Measurements from ENCODE around the gene SIT1. TPM values are rescaled to one million over a fixed set of nuclear protein-coding genes. Genes with fewer than 3 reads are reported as not detected.

The SIT1 gene
- total RNA-seq, 1 experiment from 2014 or later = not detected

DNA sequence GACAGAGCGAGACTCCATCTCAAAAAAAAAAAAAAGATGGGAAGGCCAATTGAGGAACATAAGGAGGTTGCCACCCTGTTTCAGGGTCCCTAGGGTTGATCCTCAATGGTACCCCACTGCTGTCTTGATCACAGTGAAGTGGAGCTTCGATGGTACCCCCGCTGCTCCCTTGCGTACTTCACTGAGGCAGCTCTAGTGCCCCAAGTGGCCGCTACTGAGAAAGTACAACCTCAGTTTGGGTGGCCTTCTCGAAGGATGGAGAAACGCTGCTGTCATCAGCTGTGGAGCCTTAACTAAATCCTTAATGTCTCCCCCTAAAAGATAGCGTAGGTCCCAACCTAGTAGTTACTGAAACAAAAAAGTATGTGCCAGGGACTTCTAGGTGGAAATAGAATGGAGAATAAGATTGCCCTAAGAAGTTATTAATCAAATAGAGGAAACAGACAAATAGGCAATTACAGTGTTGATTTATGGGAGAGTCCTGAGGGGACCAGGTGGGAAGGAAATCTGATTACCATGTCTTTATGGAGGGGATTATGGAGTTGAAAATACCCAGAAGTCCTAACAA, 39.4 kb downstream of the SIT1 start:
- CTCF ChIA-PET = interaction anchor here (0.7 to 1.3 kb wide), 3 partner anchors 34 to 501 kb away, joined by 3 to 6 read pairs (median 4); no protein-coding TSS in a partner anchor
- intact Hi-C loops (cut with micrococcal nuclease; ENCODE audit: unreplicated experiment) = no loop called here
- Mint-ChIP-seq H3K9me3 (ENCODE audit: low read depth, unreplicated experiment) (no peaks in the 10 kb centered on the region), H3K36me3 (ENCODE audit: insufficient read depth, unreplicated experiment) (no peaks in the 10 kb centered on the region), H3K4me3 (ENCODE audit: low read depth, unreplicated experiment) (no peak overlapping the region), H3K27ac (ENCODE audit: unreplicated experiment) (no peak overlapping the region), H3K27me3 (ENCODE audit: unreplicated experiment) (peaks cover 36% of the 10 kb centered on the region), H3K4me1 (ENCODE audit: low read depth, unreplicated experiment) (no peaks in the 10 kb centered on the region)
- TF ChIP-seq CTCF (IDR thresholded peaks at IDR 0.05; ENCODE audit: unreplicated experiment) = peak; percentile 41
- BruUV-seq (replicated peaks) = no TSS peak
- peak; percentile 24 for DNase-seq

- CTCF ChIA-PET = no interaction called here
- BruUV-seq (replicated peaks) = no TSS peak
- DNase-seq = no peak
- H3K27me3 Mint-ChIP-seq (ENCODE audit: unreplicated experiment) = peaks cover 21% of the 10 kb centered on the region
- peaks cover 7% of the 10 kb centered on the region for H3K36me3 Mint-ChIP-seq (ENCODE audit: insufficient read depth, unreplicated experiment)
- no peak overlapping the region for H3K27ac Mint-ChIP-seq (ENCODE audit: unreplicated experiment)
- no peak for TF ChIP-seq CTCF (IDR thresholded peaks at IDR 0.05; ENCODE audit: unreplicated experiment)
- H3K4me3 Mint-ChIP-seq (ENCODE audit: low read depth, unreplicated experiment) = no peak overlapping the region
- no peaks in the 10 kb centered on the region for H3K9me3 Mint-ChIP-seq (ENCODE audit: low read depth, unreplicated experiment)
- no peaks in the 10 kb centered on the region for H3K4me1 Mint-ChIP-seq (ENCODE audit: low read depth, unreplicated experiment)
- intact Hi-C loops (cut with micrococcal nuclease; ENCODE audit: unreplicated experiment) = no loop called here
These were observed 40.9 kb downstream of the SIT1 start for GRCh38 chr9:35609820-35610163.

GRCh38 chr9:35609001-35609819, 41.5 kb downstream of the SIT1 start:
- CTCF ChIA-PET = no interaction called here
- BruUV-seq (replicated peaks) = TSS peak; percentile 12
- Mint-ChIP-seq H3K4me3 (ENCODE audit: low read depth, unreplicated experiment) (no peak overlapping the region), H3K36me3 (ENCODE audit: insufficient read depth, unreplicated experiment) (peaks cover 12% of the 10 kb centered on the region), H3K27ac (ENCODE audit: unreplicated experiment) (no peak overlapping the region), H3K4me1 (ENCODE audit: low read depth, unreplicated experiment) (peaks cover 4% of the 10 kb centered on the region), H3K27me3 (ENCODE audit: unreplicated experiment) (peaks cover 15% of the 10 kb centered on the region), H3K9me3 (ENCODE audit: low read depth, unreplicated experiment) (no peaks in the 10 kb centered on the region)
- intact Hi-C loops (cut with micrococcal nuclease; ENCODE audit: unreplicated experiment) = no loop called here
- TF ChIP-seq CTCF (IDR thresholded peaks at IDR 0.05; ENCODE audit: unreplicated experiment) = no peak
- no peak for DNase-seq

DNA sequence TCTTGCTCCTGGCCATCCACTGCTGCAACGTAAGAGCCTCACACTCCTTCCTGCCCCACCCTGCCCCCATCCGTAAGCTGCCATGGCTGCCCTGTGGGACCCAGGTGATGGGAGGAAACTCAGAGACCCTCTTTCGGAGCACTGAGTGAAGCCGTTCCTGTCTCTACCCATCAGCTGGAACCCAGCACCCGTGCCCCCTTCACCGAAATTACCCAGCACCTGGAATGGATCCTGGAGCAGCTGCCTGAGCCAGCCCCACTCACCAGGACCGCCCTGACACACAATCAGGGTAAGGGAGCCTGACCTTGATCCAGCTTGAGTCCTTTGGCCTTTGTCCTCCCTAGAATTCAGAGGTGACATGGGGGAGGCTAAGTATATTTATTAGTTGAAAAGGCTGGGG, 42.5 kb downstream of the SIT1 start:
- intact Hi-C loops (cut with micrococcal nuclease; ENCODE audit: unreplicated experiment) = no loop called here
- H3K4me3 Mint-ChIP-seq (ENCODE audit: low read depth, unreplicated experiment) = no peak overlapping the region
- no peak for TF ChIP-seq CTCF (IDR thresholded peaks at IDR 0.05; ENCODE audit: unreplicated experiment)
- no peak overlapping the region for H3K27ac Mint-ChIP-seq (ENCODE audit: unreplicated experiment)
- no peaks in the 10 kb centered on the region for H3K9me3 Mint-ChIP-seq (ENCODE audit: low read depth, unreplicated experiment)
- BruUV-seq (replicated peaks) = no TSS peak
- no peak for DNase-seq
- peaks cover 21% of the 10 kb centered on the region for H3K36me3 Mint-ChIP-seq (ENCODE audit: insufficient read depth, unreplicated experiment)
- H3K27me3 Mint-ChIP-seq (ENCODE audit: unreplicated experiment) = peaks cover 5% of the 10 kb centered on the region
- H3K4me1 Mint-ChIP-seq (ENCODE audit: low read depth, unreplicated experiment) = peaks cover 13% of the 10 kb centered on the region
- CTCF ChIA-PET = no interaction called here
